ENCODE results near the gene ADD2.

DNA sequence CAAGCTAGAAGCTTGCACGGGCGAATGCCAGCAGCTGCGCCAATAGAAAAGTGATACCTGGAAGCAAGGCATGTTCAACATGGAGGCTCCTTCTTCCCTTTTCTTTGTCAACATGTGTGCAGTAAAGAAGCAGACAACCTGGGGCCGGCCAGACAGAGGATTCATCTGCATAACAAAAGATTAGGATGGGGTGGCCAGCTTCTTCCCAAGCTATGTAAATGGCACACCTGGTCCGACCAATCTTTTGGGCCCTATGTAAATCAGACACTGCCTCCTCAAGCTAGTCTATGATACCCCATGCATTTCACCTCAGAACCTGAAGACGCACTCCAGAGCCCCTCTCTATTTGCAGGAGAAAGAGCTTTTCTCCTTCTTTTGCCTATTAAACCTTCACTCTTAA lies 148.0 kb downstream of the ADD2 start:
- TF ChIP-seq EZH2 (IDR thresholded peaks at IDR 0.05), result no peak
- no peak for TF ChIP-seq POLR2AphosphoS5 (IDR thresholded peaks at IDR 0.05; ENCODE audit: borderline replicate concordance, low read depth, low read length)
